HuH-7.5 (cell line): ENCODE measurements around the gene KEAP1.

Source experiments
- DNase-seq: peaks from one replicate; pipeline ENCODE4 v3.0.0; 2011; ENCODE audit warnings: low spot score

The KEAP1 gene

GRCh38 chr19:10523135-10523636 is 20.0 kb upstream of the KEAP1 start:
- no peak for DNase-seq

- DNase-seq = no peak
These were observed 18.5 kb upstream of the KEAP1 start for GRCh38 chr19:10521461-10522171.

DNA sequence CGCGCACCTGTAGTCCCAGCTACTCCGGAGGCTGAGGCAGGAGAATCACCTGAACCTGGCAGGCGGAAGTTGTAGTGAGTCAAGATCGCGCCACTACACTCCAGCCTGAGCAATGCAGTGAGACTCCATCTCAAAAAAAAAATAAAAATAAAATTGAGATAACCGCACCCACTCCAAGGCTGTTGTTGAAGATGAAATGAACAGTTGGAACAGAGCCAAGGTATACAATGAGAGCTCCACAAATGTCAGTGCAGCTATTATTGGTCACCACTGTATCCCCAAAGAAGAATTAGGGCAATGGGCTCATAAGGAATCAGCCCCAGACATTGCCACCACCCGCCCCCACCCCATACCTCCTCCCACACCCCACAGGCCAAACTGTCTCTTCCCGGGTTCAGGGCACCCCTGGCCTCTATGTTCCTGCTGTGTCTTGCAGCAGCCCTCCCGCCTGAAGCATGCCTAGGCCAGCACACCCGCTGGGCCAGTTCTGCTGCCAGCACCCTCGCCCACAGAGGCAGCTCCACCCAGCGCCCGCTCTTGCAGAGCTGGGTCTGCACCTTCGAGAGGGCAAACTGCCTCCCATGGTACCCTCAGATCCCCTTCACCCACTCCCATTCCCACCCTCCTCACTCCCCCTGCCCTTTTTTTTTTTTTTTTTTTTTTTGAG is 17.6 kb upstream of the KEAP1 start:
- DNase-seq = no peak

- DNase-seq = no peak
These were observed 16.3 kb upstream of the KEAP1 start for GRCh38 chr19:10519421-10519820.

GRCh38 chr19:10518444-10519361 is 15.5 kb upstream of the KEAP1 start:
- no peak for DNase-seq

DNA sequence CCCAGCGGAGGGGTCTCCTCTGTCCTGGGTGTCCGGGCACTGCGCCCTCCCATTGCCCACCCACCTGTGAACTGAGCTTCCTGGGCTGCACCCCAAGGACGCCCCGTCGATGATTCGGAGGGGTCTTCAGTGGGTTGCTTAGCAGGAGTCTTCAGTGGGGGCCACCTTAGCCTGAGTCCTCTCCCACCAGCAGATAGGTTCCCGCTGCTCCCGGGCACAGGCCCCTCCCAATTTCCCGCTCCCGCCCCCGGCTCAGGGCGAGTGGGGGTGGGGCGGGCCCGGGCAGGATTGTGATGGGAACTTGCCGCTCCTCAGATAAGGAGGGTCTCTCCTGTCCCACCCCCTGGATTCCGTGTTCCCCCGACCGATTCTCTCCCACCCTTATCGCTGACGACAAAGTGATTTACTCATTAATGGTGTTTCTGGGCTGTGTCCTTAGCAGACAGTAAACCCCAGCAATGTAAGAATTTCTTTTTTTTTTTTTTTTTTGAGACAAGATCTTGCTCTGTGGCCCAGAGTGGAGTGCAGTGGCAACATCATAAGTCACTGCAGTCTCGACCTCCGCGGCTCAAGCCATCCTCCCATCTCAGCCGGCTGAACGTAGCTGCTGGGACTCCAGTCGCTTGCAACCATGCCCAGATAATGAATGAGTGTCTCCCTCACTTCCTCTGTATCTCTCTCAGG is 14.7 kb upstream of the KEAP1 start:
- peak; percentile 79 for DNase-seq

GRCh38 chr19:10517361-10517759 is 14.2 kb upstream of the KEAP1 start, which contains the start of gene S1PR5:
S1PR5 (minus strand) TSS chr19:10517447; CDS start chr19:10515011, 2,436 bp downstream.
- peak; percentile 78 for DNase-seq

DNA sequence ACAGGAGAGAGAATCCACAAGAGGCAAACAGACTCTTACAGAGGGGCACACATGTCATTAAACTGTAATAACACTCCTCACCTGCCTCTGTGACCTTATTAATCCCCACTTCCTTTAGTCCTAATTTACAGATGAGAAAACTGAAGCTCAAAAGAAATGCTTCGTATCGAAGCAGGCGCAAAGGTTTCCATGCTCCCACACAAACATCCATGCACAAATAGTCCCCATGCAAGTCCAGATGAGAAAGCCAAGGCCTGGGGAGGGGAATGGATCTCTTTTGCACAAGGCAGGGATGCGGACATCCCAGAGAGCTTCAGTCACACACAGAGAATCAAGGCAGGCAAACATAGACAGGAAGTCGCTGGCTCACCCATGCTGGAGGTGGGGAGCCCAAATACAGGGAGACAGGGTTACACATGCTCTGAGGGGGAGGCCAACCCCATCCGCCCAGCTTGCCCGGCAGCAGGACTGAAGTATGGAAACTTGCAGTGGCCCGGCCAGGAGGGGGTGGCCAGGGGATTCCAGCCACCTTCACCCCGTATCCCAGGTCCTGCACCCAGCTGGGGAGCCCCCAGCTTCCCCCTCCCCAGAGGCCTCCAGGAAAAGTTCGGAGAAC is 13.6 kb upstream of the KEAP1 start:
- no peak for DNase-seq

DNA sequence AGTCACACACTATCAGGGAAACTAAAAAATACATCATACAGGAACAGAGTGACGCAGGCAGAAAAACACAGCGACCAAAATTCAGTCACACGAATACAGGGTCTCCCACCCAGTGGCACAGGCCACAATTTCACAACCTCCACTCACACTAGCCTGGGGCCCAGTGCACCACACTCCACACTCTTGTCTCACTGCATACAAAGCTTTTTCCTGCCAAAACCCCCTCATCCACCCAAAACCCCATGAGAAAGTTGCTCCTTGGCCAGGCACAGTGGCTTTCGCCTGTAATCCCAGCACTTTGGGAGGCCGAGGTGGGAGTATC is 12.9 kb upstream of the KEAP1 start:
- DNase-seq = no peak

DNA sequence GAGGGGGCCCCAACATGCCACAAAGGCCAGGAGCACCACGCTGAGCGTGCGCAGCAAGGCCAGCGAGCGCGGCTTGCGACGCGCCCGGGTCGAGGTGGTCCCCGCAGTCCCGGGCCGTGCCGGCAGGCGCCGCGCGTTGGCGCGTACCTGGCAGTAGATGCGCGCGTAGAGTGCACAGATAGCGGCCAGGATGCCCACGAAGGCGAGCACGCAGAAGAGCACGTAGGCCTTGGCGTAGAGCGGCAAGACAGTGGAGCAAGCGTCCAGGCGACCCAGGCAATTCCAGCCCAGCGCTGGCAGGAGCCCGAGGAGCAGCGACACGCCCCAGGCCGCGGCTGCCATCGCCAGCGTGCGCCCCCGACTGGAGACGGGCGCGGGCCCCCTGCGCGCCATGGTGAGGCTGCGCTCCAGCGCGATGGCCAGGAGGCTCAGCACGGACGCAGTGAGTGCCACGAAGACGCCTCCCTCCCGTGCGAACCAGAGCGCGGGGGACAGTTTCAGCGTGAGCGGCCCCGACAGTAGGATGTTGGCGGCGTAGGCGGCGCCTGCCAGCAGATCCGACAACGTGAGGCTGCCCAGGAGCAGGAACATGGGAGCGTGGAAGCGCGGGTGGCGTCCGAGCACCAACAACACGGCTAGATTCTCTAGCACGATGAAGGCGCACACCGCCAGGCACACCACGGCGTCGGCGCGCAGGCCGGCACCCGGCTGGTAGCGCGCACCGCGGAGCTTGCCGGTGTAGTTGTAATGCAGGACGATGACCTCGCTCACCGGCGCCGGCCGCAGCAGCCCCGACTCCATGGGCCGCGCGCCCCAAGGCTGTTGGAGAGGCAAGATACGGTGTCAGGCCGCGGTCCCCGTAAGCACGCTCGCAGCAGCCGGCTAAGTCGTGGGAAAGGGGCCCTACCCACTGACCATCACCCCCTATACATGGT is 11.3 kb upstream of the KEAP1 start:
- no peak for DNase-seq

DNA sequence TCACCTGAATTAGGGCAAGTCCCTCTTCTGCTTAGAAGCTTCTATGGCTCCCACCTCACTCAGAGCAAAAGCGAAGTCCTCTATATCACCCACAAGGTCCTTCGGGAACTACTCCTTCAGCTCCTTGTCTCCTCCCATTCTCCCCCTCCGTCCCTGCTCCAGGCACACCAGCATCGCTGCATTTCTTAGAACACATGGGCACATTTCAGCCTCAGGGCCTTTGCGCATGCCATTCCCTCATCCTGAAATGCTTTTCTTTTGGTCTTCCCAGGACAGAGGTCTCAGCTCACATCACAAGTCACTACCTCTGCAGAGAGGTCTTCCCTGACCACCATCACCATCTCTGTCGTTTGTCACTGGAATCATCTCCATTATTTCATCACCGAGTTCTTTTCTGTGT is 10.1 kb upstream of the KEAP1 start:
- DNase-seq = no peak

DNA sequence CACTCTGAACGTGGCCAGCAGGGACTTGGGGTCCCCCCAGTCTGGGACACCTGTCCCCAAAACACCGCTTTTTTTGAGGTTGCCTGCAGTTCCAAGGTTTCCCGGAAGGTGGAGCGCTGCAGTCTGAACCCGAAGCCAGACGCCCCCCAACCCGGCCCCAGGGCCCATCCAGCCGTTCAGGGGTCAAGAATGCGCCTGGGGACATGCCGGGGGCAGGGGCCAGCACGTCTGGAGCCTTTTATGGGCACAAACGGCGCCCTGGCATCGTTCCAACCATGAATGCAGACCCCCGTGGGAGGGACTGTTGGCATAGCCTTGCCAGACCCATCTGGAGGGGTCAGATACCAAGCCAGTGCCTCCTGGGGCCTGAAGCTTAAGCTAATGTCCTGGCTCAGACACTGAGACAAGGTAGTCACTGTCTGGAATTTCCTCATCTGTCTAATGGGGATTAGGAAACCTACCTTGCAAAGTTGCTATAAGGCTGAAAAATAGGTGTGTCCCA is 7.2 kb upstream of the KEAP1 start:
- DNase-seq = peak; percentile 74

GRCh38 chr19:10508707-10509106 is 5.6 kb upstream of the KEAP1 start:
- peak; percentile 5 for DNase-seq

- no peak for DNase-seq
These were observed 4.9 kb upstream of the KEAP1 start for GRCh38 chr19:10508036-10508435.

- DNase-seq = peak; percentile 80
These were observed 2.5 kb upstream of the KEAP1 start for GRCh38 chr19:10505583-10506229.

GRCh38 chr19:10502524-10503001 is 593 bp downstream of the KEAP1 start:
- DNase-seq = peak; percentile 98

GRCh38 chr19:10501971-10502523 is 1.1 kb downstream of the KEAP1 start:
- DNase-seq = peak; percentile 75

DNA sequence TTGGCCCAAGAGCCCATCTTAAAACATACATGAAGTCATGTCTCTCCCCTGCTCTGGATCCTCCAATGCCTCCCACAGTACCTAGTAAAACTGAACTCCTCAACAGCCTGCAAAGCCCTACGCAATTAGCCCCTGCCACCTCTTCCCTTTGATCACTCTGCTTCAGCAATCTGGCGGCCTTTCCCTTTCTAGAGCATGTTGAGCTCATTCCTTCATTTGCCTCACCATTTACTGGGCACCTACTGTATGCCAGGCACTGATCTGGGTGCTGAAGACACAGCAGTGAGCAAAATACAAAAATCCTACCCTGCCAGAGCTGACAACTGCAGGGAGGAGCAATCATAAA is 2.9 kb downstream of the KEAP1 start:
- DNase-seq = no peak

- no peak for DNase-seq
These were observed 3.5 kb downstream of the KEAP1 start for GRCh38 chr19:10499550-10500246.
